ENCODE data around the gene AATF.

DNA sequence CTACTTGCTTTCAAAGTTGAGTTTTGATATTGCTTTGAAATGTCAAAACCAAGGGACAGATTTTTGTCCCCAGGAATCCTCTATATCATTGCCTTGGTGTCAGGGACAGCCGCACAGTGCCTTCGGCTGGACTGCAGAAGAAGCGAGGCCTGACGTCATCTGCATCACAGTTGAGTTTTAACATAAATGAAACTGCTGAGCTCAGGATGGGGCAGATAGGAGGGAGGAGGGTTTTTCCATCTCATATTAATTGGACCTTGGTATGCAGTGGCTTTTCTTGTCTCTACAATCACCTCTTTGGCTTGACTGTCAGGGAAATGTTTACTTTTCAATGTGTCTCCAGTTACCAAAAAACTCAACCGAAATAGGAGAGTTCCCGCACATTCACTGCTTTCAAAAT is 111.3 kb downstream of the AATF start:
- TF ChIP-seq EZH2 (IDR thresholded peaks at IDR 0.05; ENCODE audit: insufficient read depth, poor library complexity, severe bottlenecking), result no peak
- no peak for TF ChIP-seq EZH2phosphoT487 (IDR thresholded peaks at IDR 0.05; ENCODE audit: insufficient read depth, low read depth)
